HG03108 (cell line): ENCODE results near the gene SUMO2.
A peak's percentile ranks its signal among the peaks of the same experiment; 100 is the strongest.
"Not testable (repeated sequence)": the region's sequence is repeated elsewhere in the genome, so short reads cannot be mapped to it uniquely, and the experiment has no call there.

Source experiments
- ATAC-seq: cut with Tn5 transposase; IDR thresholded peaks from one replicate; pipeline ENCODE4 v1.9.1; 2021; ENCODE audit warnings: moderate library complexity; ENCODE audit not compliant: unreplicated experiment

Gene SUMO2

GRCh38 chr17:75182319-75182568 lies 515 bp downstream of the SUMO2 start:
- ATAC-seq: no peak

GRCh38 chr17:75181608-75182318 lies 996 bp downstream of the SUMO2 start:
- ATAC-seq: peak; percentile 10

- no peak for ATAC-seq
Measured at GRCh38 chr17:75181110-75181509, 1.6 kb downstream of the SUMO2 start.

GRCh38 chr17:75178453-75178852 lies 4.3 kb downstream of the SUMO2 start:
- ATAC-seq: no peak

GRCh38 chr17:75176625-75177024 lies 6.1 kb downstream of the SUMO2 start:
- ATAC-seq: no peak

GRCh38 chr17:75174996-75175395 lies 7.8 kb downstream of the SUMO2 start:
- no peak for ATAC-seq

- no peak for ATAC-seq
Measured at GRCh38 chr17:75173526-75173925, 9.2 kb downstream of the SUMO2 start.

GRCh38 chr17:75168998-75169397 lies 13.8 kb downstream of the SUMO2 start:
- no peak for ATAC-seq

- ATAC-seq: not testable (repeated sequence)
Measured at GRCh38 chr17:75164606-75165005, 18.2 kb downstream of the SUMO2 start.

GRCh38 chr17:75163074-75163473 lies 19.7 kb downstream of the SUMO2 start:
- no peak for ATAC-seq

GRCh38 chr17:75160211-75160610 lies 22.5 kb downstream of the SUMO2 start:
- ATAC-seq: no peak

GRCh38 chr17:75159196-75160031 lies 23.3 kb downstream of the SUMO2 start:
- ATAC-seq: no peak

GRCh38 chr17:75158480-75158879 lies 24.3 kb downstream of the SUMO2 start:
- not testable (repeated sequence) for ATAC-seq

GRCh38 chr17:75155191-75155601 lies 27.6 kb downstream of the SUMO2 start:
- no peak for ATAC-seq

GRCh38 chr17:75154195-75155106 lies 28.3 kb downstream of the SUMO2 start, which contains the start of gene JPT1:
JPT1 (minus strand) TSS chr17:75154512; CDS start chr17:75154397, 115 bp downstream.
- peak; percentile 92 for ATAC-seq

GRCh38 chr17:75153780-75154194 lies 29.0 kb downstream of the SUMO2 start:
- peak; percentile 28 for ATAC-seq

GRCh38 chr17:75152922-75153779 lies 29.6 kb downstream of the SUMO2 start:
- ATAC-seq: no peak

GRCh38 chr17:75152523-75152921 lies 30.2 kb downstream of the SUMO2 start:
- ATAC-seq: no peak

GRCh38 chr17:75151930-75152329 lies 30.8 kb downstream of the SUMO2 start:
- no peak for ATAC-seq

GRCh38 chr17:75147878-75148546 lies 34.7 kb downstream of the SUMO2 start:
- no peak for ATAC-seq
